ENCODE measurements around the gene KIAA0408. TPM values are rescaled to one million over a fixed set of nuclear protein-coding genes. Genes with fewer than 3 reads are reported as not detected.

Gene KIAA0408
- total RNA-seq, 6 experiments from 2014 or later: 0.06 to 0.33 (median 0.16) TPM; not detected in 2

- TF ChIP-seq POLR2A (IDR thresholded peaks at IDR 0.05) (no peak), CTCF (IDR thresholded peaks at IDR 0.05) (no peak)
- Histone ChIP-seq H3K4me3 (no peak overlapping the region), H3K4me1 (peaks cover 0 to 4% (median 0%) of the 10 kb centered on the region in 4 donors), H3K27ac (no peak overlapping the region), H3K36me3 (no peaks in the 10 kb centered on the region), H3K27me3 (no peaks in the 10 kb centered on the region), H3K9me3 (no peaks in the 10 kb centered on the region)
- intact Hi-C loops (cut with DNase I): no loop called here
- 70% methylated on average over 2 of the region's 2 CpGs for WGBS (ENCODE audit: insufficient coverage, low coverage, low lambda C conversion rate, missing lambda C conversion rate)
- no peak for DNase-seq
- ATAC-seq: no peak
Measured at GRCh38 chr6:127468936-127469335, 9.7 kb upstream of the KIAA0408 start.

GRCh38 chr6:127466416-127466815 lies 7.2 kb upstream of the KIAA0408 start:
- Histone ChIP-seq H3K27me3 (no peaks in the 10 kb centered on the region), H3K27ac (no peak overlapping the region), H3K4me1 (peaks cover 0 to 2% (median 0%) of the 10 kb centered on the region in 4 donors), H3K4me3 (no peak overlapping the region), H3K36me3 (no peaks in the 10 kb centered on the region), H3K9me3 (no peaks in the 10 kb centered on the region)
- intact Hi-C loops (cut with DNase I): no loop called here
- TF ChIP-seq CTCF (IDR thresholded peaks at IDR 0.05) (no peak), POLR2A (IDR thresholded peaks at IDR 0.05) (no peak)
- WGBS (ENCODE audit: insufficient coverage, low coverage, low lambda C conversion rate, missing lambda C conversion rate): 79% methylated on average over 5 of the region's 5 CpGs
- DNase-seq (no peak), ATAC-seq (no peak)

- WGBS (ENCODE audit: insufficient coverage, low coverage, low lambda C conversion rate, missing lambda C conversion rate): 34% methylated on average over 3 of the region's 3 CpGs
- Histone ChIP-seq H3K27ac (no peak overlapping the region), H3K36me3 (no peaks in the 10 kb centered on the region), H3K9me3 (no peaks in the 10 kb centered on the region), H3K4me3 (no peak overlapping the region), H3K4me1 (no peaks in the 10 kb centered on the region), H3K27me3 (no peaks in the 10 kb centered on the region)
- TF ChIP-seq POLR2A (IDR thresholded peaks at IDR 0.05) (no peak), CTCF (IDR thresholded peaks at IDR 0.05) (peak; percentile 80 to 91 (median 85))
- DNase-seq (peak; percentile 63 to 75 (median 75)), ATAC-seq (peak; percentile 95 to 98 (median 97))
- intact Hi-C loops (cut with DNase I): loop anchor here in 1 of 2 donors (5.0 kb wide), 1 partner anchor 77 kb away; no protein-coding TSS in a partner anchor
Measured at GRCh38 chr6:127464881-127465459, 5.8 kb upstream of the KIAA0408 start.

- ATAC-seq (peak in 1 of 4 donors; percentile 63), DNase-seq (no peak)
- WGBS (ENCODE audit: insufficient coverage, low coverage, low lambda C conversion rate, missing lambda C conversion rate): 32% methylated on average over 6 of the region's 6 CpGs
- intact Hi-C loops (cut with DNase I): loop anchor here in 1 of 2 donors (5.0 kb wide), 1 partner anchor 78 kb away; no protein-coding TSS in a partner anchor
- Histone ChIP-seq H3K27ac (no peak overlapping the region), H3K4me1 (peaks cover 0 to 3% (median under 1%) of the 10 kb centered on the region in 4 donors), H3K27me3 (no peaks in the 10 kb centered on the region), H3K9me3 (no peaks in the 10 kb centered on the region), H3K36me3 (no peaks in the 10 kb centered on the region), H3K4me3 (no peak overlapping the region)
- TF ChIP-seq CTCF (IDR thresholded peaks at IDR 0.05) (no peak), POLR2A (IDR thresholded peaks at IDR 0.05) (no peak)
Measured at GRCh38 chr6:127464161-127464880, 5.1 kb upstream of the KIAA0408 start.
